ENCODE data around the gene MRPL34. TPM values are rescaled to one million over a fixed set of nuclear protein-coding genes. Genes with fewer than 3 reads are reported as not detected.

Gene MRPL34
- total RNA-seq, 1 experiment from 2014 or later, result 78.9 TPM

DNA sequence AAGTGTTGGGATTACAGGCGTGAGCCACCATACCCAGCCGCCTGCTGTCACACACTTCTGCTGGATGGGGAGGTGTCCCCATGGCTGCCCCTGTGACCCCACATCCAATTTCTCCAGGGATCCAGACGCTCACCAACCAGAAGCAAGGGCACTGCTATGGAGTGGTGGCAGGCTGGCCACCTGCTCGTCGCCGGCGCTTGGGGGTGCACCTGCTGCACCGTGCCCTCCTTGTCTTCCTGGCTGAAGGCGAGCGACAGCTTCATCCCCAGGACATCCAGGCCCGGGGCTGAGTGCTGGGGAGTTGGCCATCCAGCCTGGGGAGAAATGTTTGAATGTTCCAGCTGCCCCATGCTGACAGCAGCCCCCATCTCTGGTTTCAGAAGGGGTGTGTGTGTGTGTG lies 19.4 kb upstream of the MRPL34 start:
- TF ChIP-seq, protein P1, sequence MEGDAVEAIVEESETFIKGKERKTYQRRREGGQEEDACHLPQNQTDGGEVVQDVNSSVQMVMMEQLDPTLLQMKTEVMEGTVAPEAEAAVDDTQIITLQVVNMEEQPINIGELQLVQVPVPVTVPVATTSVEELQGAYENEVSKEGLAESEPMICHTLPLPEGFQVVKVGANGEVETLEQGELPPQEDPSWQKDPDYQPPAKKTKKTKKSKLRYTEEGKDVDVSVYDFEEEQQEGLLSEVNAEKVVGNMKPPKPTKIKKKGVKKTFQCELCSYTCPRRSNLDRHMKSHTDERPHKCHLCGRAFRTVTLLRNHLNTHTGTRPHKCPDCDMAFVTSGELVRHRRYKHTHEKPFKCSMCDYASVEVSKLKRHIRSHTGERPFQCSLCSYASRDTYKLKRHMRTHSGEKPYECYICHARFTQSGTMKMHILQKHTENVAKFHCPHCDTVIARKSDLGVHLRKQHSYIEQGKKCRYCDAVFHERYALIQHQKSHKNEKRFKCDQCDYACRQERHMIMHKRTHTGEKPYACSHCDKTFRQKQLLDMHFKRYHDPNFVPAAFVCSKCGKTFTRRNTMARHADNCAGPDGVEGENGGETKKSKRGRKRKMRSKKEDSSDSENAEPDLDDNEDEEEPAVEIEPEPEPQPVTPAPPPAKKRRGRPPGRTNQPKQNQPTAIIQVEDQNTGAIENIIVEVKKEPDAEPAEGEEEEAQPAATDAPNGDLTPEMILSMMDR (IDR thresholded peaks at IDR 0.05; ENCODE audit: insufficient read depth in 1 of 2, low read depth in 1 of 2, low read length in 1 of 2, severe bottlenecking in 1 of 2, unreplicated experiment in 1 of 2), result no peak
- ChIA-PET POLR2A (no interaction called here), CTCF (interaction anchor here (1.1 kb wide), 1 partner anchor 19 kb away, joined by 4 read pairs; no protein-coding TSS in a partner anchor)
- Histone ChIP-seq H3K36me3 (ENCODE audit: control insufficient read depth, insufficient read depth, low read length) (no peaks in the 10 kb centered on the region; the same call in 1 of the 2 replicates), H3K27me3 (replicated peaks; ENCODE audit: control insufficient read depth, insufficient read depth, low read length) (no peaks in the 10 kb centered on the region), H3K9me3 (no peaks in the 10 kb centered on the region), H3K4me3 (ENCODE audit: low read depth, low read length) (no peak overlapping the region), H3K4me1 (peaks cover 11% of the 10 kb centered on the region; the same call in 1 of the 2 replicates)
- intact Hi-C loops (cut with micrococcal nuclease; ENCODE audit: unreplicated experiment), result no loop called here
- Mint-ChIP-seq H3K36me3 (ENCODE audit: insufficient read depth, unreplicated experiment) (peaks cover 19% of the 10 kb centered on the region), H3K9me3 (ENCODE audit: unreplicated experiment) (no peaks in the 10 kb centered on the region), H3K4me1 (ENCODE audit: low read depth, unreplicated experiment) (peaks cover 5% of the 10 kb centered on the region), H3K4me3 (ENCODE audit: unreplicated experiment) (no peak overlapping the region), H3K27ac (ENCODE audit: unreplicated experiment) (no peak overlapping the region), H3K27me3 (ENCODE audit: insufficient read depth, unreplicated experiment) (no peaks in the 10 kb centered on the region)
- DNase-seq, result no peak
- no TSS peak for BruUV-seq (replicated peaks)

GRCh38 chr19:17286752-17287151 lies 18.9 kb upstream of the MRPL34 start:
- H3K9me3 ChIP-seq, result no peaks in the 10 kb centered on the region
- DNase-seq, result no peak
- no peaks in the 10 kb centered on the region for H3K27me3 ChIP-seq (replicated peaks; ENCODE audit: control insufficient read depth, insufficient read depth, low read length)
- intact Hi-C loops (cut with micrococcal nuclease; ENCODE audit: unreplicated experiment), result no loop called here
- CTCF ChIA-PET, result interaction anchor here (1.1 kb wide), 1 partner anchor 20 kb away, joined by 4 read pairs; no protein-coding TSS in a partner anchor
- POLR2A ChIA-PET, result no interaction called here
- no peak overlapping the region for H3K4me3 Mint-ChIP-seq (ENCODE audit: unreplicated experiment)
- no peaks in the 10 kb centered on the region for H3K27me3 Mint-ChIP-seq (ENCODE audit: insufficient read depth, unreplicated experiment)
- no peak overlapping the region for H3K4me3 ChIP-seq (ENCODE audit: low read depth, low read length)
- no peak overlapping the region for H3K27ac Mint-ChIP-seq (ENCODE audit: unreplicated experiment)
- no TSS peak for BruUV-seq (replicated peaks)
- TF ChIP-seq, protein P1 (IDR thresholded peaks at IDR 0.05; ENCODE audit: insufficient read depth in 1 of 2, low read depth in 1 of 2, low read length in 1 of 2, severe bottlenecking in 1 of 2, unreplicated experiment in 1 of 2), result no peak
- no peaks in the 10 kb centered on the region for H3K9me3 Mint-ChIP-seq (ENCODE audit: unreplicated experiment)
- no peaks in the 10 kb centered on the region; the same call in 1 of the 2 replicates for H3K36me3 ChIP-seq (ENCODE audit: control insufficient read depth, insufficient read depth, low read length)
- peaks cover 5% of the 10 kb centered on the region for H3K4me1 Mint-ChIP-seq (ENCODE audit: low read depth, unreplicated experiment)
- H3K4me1 ChIP-seq, result peaks cover 11% of the 10 kb centered on the region; the same call in 1 of the 2 replicates
- H3K36me3 Mint-ChIP-seq (ENCODE audit: insufficient read depth, unreplicated experiment), result peaks cover 14% of the 10 kb centered on the region

- no peaks in the 10 kb centered on the region for H3K27me3 ChIP-seq (replicated peaks; ENCODE audit: control insufficient read depth, insufficient read depth, low read length)
- peaks cover 7% of the 10 kb centered on the region for H3K36me3 Mint-ChIP-seq (ENCODE audit: insufficient read depth, unreplicated experiment)
- H3K9me3 ChIP-seq, result no peaks in the 10 kb centered on the region
- H3K4me3 Mint-ChIP-seq (ENCODE audit: unreplicated experiment), result no peak overlapping the region
- ChIA-PET POLR2A (no interaction called here), CTCF (no interaction called here)
- H3K4me3 ChIP-seq (ENCODE audit: low read depth, low read length), result no peak overlapping the region
- intact Hi-C loops (cut with micrococcal nuclease; ENCODE audit: unreplicated experiment), result no loop called here
- peaks cover 11% of the 10 kb centered on the region; the same call in 1 of the 2 replicates for H3K4me1 ChIP-seq
- H3K4me1 Mint-ChIP-seq (ENCODE audit: low read depth, unreplicated experiment), result peaks cover 5% of the 10 kb centered on the region
- no TSS peak for BruUV-seq (replicated peaks)
- H3K9me3 Mint-ChIP-seq (ENCODE audit: unreplicated experiment), result no peaks in the 10 kb centered on the region
- no peak overlapping the region for H3K27ac Mint-ChIP-seq (ENCODE audit: unreplicated experiment)
- no peaks in the 10 kb centered on the region for H3K27me3 Mint-ChIP-seq (ENCODE audit: insufficient read depth, unreplicated experiment)
- TF ChIP-seq, protein P1 (IDR thresholded peaks at IDR 0.05; ENCODE audit: insufficient read depth in 1 of 2, low read depth in 1 of 2, low read length in 1 of 2, severe bottlenecking in 1 of 2, unreplicated experiment in 1 of 2), result no peak
- peaks cover 1% of the 10 kb centered on the region; the same call in 1 of the 2 replicates for H3K36me3 ChIP-seq (ENCODE audit: control insufficient read depth, insufficient read depth, low read length)
- peak; percentile 81 to 86 for DNase-seq
These were observed 16.2 kb upstream of the MRPL34 start for GRCh38 chr19:17289489-17289888.

Measured in Caco-2 (cell line).